IPS DF 4.7 (cell line): ENCODE measurements around the gene PTAR1.
A peak's percentile ranks its signal among the peaks of the same experiment; 100 is the strongest.
"Not testable (repeated sequence)": the region's sequence is repeated elsewhere in the genome, so short reads cannot be mapped to it uniquely, and the experiment has no call there.

Experiments used
- DNase-seq: peaks from one replicate; pipeline ENCODE4 v3.0.0-alpha.2; 2013; ENCODE audit warnings: low spot score; ENCODE audit errors: extremely low read depth

The PTAR1 gene, protein sequence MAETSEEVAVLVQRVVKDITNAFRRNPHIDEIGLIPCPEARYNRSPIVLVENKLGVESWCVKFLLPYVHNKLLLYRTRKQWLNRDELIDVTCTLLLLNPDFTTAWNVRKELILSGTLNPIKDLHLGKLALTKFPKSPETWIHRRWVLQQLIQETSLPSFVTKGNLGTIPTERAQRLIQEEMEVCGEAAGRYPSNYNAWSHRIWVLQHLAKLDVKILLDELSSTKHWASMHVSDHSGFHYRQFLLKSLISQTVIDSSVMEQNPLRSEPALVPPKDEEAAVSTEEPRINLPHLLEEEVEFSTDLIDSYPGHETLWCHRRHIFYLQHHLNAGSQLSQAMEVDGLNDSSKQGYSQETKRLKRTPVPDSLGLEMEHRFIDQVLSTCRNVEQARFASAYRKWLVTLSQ

DNA sequence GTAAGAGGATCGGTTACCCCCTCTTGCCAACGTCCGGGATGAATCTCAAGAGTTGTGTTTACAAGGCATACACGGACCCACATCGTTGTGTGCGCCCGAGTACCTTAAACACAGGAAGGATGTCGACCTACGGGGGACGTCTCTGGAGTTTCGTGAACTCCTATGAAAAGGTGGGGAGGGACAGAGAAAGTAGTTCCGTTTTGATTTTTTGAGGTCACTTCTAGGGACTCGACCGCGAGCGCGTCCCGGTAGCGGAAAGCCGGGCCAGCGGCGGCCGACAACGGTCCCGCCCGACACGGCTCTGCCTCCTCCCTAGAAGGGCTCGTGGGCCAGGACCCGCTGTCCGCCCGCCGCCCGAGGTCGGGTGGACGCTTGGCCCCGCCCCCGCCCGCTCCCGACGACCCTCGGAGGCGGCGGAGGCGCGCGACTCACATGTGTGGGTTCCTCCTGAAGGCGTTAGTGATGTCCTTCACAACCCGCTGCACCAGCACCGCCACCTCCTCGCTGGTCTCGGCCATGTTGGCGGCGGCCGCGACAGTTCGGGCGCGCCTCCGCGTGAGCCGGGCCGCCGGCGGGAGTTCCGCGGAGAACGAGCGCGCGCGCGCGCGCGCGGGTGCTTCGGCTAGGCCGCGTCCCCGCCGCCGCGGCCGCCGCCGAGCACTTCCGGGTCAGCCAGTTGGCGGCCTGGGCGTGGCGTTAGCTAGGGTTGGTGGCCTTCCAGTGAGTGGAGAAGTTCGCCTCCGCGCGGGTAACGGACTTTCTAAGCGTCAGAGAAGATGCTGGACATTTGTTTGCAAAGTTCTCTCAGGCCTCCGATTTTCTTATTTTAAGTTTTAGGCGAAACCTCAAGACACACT lies at the start of gene PTAR1:
TSS of gene PTAR1 (minus strand) at position 591 of the 857 bp plus-strand sequence. CDS start at position 518, 73 bp downstream.
- peak; percentile 49 for DNase-seq

DNA sequence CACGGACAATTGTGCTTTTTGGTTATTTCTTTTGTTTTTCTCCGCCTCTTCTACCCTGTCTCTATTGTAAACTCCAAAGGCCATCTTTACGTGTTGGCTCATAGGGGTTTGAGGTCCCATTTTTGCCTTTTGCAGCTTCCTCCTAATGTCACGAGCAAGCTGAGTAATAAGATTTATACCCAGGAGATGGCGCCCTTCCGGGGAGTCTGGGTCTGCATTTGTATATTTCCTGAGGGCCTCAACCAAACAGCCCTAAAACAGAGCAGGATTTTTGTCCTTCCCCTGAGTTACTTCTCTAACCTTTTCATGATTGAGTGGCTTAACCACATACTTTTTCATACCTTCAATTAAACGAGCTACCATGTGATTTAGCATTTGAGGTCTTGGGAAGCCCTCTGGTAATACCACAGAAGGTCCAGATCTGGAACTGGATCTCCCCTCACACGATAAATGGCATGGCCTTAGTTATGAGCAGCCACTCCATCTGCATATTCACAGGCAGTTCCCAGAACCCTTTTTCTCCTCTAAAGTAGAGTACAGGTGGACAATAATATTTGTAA lies 49.6 kb upstream of the PTAR1 start:
- DNase-seq: no peak

DNA sequence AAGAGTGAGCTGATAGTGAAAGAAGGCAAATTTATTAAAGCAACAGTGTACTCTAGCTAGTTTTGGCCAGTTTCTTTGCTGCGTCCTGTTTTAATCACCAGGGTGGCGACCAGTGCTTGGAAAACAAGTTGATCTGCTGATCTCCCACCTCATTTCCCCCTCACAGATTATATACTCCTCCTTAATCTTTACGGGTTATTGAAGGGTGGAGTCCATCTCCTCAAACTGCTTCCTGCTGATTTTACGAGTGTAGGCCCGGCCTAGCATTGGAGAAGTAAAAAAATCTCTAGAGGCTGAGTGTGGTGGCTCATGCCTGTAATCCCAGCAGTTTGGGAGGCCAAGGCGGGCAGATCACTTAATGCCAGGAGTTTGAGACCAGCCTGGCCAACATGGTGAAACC lies 46.8 kb upstream of the PTAR1 start:
- no peak for DNase-seq

DNA sequence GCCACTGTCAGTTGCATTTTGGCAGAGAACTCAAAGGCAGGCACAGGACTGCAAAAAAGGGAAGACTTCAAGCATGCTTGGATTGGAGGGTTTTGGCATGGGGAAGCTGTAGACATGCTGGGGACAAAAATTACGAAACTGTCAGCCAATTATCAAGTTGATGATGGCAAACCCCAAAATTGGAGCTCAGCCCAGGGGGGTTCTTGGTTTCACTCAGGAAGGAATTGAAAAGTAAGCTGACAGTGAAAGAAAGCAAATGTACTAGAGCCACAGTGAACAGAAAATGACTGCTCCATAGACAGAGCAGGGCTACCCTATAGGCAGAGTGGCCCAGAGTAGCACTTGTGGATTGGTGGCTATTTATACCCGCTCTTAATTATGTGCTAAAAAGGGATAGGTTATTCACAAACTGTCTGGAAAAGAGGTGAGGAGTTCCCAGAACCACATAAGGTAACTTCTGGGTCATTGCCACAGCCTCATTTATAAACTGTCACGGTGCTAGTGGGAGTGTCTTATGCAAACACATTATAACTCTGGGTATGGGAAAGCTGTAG lies 46.2 kb upstream of the PTAR1 start:
- DNase-seq: no peak

DNA sequence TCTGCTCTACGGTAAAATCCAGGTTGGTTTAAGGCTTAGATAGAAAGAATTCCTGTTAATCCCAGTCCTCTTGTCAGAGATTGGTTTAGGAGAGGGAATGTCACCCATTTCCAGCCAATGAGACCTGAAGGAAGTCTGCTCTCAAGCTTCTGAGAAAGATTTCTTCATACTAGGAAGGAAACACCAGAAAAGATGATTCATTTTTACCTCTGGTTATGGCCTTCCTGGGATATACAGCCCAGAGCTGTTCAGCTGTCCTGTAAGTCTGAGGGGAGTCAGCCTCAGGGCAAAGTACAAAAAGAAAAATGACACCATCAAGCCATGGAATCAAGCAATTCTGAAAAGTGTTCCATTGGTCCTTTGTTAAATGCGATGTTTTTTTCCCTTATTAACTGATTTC lies 42.2 kb upstream of the PTAR1 start:
- DNase-seq: no peak

DNA sequence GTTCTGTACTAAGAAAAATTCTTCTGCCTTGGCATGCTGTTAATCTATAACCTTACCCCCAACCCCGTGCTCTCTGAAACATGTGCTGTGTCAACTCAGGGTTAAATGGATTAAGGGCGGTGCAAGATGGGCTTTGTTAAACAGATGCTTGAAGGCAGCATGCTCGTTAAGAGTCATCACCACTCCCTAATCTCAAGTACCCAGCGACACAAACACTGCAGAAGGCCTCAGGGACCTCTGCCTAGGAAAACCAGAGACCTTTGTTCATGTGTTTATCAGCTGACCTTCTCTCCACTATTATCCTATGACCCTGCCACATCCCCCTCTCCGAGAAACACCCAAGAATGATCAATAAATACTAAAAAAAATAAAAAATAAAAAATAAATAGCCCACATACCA lies 40.2 kb upstream of the PTAR1 start:
- DNase-seq: not testable (repeated sequence)

DNA sequence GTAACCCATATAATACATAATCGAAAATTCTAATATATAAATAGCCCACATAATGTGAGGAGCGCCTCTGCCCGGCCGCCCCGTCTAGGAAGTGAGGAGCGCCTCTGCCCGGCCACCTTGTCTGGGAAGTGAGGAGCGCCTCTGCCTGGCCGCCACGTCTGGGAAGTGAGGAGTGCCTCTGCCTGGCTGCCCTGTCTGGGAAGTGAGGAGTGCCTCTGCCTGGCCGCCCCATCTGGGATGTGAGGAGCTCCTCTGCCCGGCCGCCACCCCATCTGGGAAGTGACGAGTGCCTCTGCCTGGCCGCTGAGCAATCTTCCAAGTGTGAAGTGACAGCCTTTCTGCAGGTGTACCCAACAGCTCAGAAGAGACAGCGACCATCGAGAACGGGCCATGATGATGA lies 39.7 kb upstream of the PTAR1 start:
- not testable (repeated sequence) for DNase-seq

DNA sequence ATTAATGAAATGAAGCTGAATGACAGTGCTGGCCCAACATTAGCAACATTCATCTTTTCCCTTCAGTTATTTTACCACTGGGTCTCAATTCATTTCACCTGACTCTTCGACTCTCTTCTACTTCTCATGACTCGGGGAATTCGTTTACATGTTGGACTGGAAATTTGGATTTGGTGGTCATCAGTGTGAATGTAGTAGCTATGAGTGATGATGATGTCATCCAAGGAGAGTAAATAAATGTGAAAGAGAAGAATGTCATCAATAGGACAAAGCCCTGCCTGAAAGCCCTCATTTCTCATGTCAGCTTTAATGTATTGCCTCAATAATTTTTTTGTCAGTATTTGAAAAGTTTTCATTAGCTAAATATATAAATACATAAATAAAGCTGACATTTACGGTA lies 38.9 kb upstream of the PTAR1 start:
- DNase-seq: no peak

DNA sequence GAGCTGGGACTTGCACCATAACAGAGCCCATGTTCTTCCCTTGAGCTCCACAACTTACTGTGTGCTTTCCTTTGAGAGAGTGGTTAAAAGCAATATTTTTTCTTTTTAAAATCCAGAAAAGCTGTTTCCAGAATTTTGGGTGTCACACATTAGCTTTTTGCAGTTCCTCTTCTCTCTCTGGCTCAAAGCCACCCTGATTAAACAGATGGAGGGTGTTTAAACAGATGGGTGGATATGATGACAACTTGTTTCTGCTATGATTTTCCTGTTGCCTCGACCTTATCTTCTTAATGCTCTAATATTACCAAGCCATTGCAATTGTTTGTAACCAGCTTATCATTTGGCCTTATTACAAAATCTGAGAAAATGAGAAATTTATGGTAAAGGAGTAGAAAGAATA lies 37.9 kb upstream of the PTAR1 start:
- no peak for DNase-seq

DNA sequence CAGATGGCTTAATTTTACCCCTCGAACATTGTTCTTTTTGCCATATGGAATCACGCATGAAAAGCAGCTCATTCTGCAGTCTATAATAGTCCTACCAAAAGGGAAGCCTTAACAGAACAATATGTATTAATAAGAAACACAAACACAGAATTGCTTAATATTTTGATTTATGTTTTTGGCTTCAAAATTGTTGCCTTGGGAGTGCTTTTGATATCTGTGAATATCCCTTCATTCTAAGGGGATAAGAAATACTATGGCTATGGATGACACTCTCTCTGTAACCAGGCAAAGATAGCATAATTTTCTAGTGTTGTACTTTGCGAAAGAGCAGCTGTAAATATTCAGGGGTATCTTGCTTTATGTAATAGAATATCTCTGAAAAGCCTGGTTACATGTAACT lies 34.5 kb upstream of the PTAR1 start:
- DNase-seq: no peak

DNA sequence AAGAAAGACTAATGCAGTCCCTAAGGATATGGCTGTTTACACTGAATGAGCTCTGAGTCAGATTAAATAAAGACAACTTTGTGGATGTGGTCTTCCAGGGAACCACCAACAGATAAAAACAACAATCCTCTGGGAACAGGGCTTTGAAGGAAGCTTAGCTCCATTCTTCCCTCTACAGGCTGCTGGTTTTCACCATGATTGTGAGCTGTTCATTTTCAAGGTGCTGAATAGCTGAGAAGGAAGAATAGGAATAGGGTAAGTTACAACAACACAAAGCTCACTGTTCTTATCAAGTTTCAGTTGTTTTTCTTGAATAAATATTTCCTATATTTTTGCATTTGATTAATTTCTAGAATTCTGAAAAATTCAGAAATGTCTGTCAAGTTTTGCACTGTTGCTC lies 25.9 kb upstream of the PTAR1 start:
- DNase-seq: no peak

DNA sequence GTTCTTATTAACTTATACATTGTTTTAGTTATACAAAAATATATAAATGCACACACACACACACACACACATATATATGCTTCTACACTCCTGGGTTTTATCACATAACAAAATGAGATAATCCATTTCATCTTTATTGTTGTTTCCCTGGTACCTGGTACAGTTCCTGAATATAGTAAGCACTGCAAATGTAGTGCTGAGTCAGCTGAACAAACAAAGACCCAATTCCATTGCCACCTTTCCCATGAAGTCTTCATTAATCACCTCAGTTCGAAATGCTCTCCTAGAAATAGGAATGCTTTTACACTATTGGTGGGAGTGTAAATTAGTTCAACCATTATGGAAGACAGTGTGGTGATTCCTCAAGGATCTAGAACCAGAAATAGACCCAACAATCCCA lies 13.4 kb upstream of the PTAR1 start:
- DNase-seq: no peak

DNA sequence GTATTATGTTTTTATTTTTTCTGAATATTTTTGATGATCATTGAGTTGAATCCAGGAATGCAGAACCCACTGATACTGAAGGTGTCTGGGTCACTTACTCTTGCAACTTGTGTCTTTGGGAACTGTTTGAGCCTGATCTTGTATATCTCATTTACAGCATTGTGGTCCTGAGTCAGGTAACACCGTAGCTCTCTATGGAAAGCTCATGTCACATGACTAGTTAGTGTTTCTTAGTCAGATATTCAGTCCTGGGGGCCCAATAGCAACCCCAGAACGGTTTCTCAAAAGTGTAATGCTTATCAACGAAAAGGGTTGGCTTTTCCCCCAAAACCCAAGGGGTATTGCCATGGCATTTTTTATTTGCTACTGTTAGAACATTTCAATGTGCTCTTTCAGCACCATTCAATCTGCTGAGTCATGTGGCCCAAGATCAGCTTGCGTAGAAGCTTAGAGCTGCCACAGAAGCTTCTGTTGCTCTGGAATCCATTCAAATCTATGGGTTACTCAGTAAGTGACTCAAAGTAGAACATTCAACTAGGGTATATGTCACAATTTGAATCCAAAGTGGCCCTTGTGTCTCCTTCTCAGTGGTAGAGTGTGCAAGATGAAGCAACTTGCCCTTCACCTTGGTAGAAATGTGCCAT lies 12.1 kb upstream of the PTAR1 start:
- no peak for DNase-seq

DNA sequence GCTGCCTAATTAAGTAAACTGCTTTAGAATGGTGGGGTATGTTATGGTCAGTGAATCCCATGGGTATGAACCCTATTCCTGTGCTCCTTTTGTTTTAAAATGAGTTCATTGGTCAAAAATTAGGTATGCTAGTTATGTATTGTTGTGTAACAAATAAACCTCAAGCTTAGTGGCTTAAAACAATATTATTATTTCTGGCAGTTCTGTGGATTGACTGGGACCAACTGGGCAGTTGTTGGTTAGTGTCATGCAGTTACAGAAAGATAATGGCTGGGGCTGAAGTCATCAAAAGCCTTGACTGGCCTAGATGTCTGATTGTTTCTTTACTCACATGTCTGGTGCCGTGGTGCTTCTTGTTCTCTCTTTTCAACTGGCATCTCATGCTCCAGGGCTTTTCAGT lies 8.9 kb upstream of the PTAR1 start:
- no peak for DNase-seq

DNA sequence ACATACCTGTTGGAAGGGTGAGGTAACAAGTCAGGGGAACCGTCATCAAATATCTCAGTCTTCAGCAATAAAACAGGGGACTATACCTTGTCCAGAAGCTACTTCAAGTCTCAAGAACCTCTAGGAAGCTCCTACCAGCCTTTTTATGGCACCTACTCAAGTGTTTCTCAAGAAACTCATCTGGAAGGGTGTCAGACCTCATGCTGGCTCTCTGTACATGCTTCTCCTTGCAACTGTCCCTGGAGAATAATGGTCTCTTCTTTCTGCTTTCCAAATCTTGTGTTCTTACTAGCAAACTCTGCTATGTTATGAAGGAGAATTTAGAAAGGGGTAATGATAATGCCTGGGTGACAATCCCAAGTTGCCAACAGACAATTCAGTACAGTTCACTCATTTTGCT lies 8.3 kb upstream of the PTAR1 start:
- DNase-seq: no peak

DNA sequence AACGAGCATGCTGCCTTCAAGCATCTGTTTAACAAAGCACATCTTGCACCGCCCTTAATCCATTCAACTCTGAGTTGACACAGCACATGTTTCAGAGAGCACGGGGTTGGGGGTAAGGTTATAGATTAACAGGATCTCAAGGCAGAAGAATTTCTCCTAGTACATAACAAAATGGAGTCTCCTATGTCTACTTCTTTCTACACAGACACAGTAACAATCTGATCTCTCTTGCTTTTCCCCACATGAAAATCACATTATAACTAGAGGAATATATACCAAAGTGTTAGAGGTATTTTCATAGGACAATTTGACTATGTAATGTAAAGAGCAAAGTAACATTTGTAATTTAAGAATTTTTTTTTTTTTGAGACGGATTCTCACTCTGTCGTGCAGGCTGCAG lies 4.1 kb upstream of the PTAR1 start:
- DNase-seq: not testable (repeated sequence)

DNA sequence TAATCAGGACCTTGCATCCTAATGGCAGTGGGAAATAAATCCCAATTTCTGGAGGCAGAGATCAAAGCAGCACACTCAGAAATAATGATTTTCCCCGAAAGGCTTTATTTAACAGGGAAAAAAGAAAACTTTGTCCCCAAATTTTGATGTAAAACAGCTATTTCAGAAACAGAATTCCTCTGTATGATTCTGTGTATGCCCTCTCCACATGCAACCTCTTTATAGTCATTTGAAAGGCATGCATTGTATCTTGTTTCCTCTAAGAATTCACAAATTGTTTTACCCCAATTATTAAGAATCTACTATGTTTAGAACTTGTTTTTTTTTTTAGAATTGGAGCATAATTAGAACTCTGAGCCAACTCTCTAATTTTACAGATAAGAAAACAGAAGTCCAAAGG lies 2.7 kb upstream of the PTAR1 start:
- no peak for DNase-seq

DNA sequence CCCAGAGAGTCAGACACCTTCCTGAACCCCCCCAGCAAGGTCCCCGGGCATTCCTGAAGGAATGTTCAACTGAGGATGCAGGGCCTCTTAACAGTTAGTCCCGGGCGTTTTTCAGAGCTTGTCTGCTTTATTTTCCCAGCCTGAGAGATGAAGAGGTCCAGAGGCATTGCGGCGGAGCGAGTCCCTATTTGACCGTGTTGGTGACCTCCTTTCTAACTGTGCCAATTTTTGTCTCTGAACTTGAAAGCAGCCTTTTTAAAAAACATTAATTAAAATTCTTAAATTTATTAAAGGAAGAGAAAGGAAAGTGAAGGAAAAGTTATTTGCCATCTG lies 433 bp upstream of the PTAR1 start:
- DNase-seq: no peak

DNA sequence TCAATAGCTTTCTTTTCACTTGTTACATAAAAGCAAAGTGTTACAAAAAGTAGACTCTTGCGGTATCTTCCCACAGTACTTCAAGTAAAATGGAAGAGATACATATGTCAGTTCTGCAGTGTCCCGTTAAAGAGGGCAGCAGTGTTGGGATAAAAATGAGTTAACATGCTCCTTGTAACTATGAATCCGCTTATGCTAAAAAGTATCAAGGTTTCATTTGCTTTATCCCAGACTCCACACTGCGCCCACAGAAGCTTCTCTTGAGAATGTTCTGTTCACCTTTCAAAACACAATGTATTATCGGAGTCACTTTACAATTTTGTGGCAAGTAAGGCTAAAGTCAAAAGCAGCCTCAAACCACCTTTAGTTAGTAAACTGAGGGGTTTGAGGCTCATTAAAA lies 790 bp downstream of the PTAR1 start:
- DNase-seq: no peak

DNA sequence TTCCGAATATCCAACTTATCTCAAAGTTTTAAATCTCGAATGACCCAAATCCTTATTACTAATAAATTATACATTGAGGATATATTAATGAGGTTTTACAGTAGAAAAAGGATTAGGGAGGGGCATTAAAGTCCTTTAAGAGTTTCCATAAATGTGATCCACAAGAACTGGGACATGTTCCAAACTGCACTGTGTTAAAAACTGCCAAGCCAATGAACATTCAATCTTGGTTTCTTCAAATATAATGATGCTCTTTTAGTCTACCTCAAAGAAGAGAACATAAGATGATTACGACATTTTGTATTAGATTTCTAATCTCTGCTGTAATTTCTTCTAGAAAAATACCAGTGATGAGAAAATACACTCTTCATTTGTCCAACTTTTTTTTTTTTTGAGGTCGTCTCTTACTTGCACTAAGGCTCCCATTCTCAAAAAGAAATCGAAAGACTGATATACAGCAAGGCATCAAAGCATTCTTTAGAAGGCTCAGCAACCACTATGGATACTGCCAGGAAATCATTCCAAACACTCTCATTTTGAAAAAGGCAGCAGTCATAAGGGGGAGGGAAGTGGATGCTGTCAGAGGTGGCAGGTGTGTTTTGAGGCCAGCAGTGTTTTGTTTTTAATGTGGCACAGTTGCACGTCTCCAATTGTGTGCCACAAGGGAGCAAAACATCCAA lies 1.7 kb downstream of the PTAR1 start:
- DNase-seq: no peak

DNA sequence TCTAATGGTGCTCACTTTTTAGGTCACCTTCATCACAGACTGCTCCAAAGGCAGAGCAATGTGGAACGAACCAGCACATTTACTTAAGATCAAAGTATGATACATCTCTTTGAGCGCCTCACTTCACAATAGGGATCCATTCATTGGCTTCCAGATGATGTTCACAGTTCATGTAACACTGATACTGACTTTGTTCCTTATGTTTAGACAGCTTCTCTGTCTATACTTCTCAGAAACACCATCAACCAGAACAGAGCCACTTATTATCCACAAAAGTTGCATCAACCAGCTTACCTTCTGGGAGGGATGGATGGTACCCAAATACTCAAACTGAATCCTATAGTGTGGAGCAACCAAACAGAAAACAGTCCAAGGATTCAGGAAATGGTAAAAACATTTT lies 4.6 kb downstream of the PTAR1 start:
- no peak for DNase-seq
